Central memory CD8-positive, alpha-beta T cell (primary cell): ENCODE data around the gene DGAT2.

Experiments used
- ATAC-seq: fragments of 150-1000 bp; cut with Tn5 transposase; replicated peaks from 2 replicates; pipeline ENCODE4 v1.10.0; 2022; ENCODE audit warnings: mild to moderate bottlenecking, moderate FRiP score, moderate number of reproducible peaks; ENCODE audit not compliant: poor library complexity, severe bottlenecking; ENCODE audit errors: extremely low read depth
- DNase-seq, 2 donors: peaks; one replicate each; pipeline ENCODE4 v3.0.0; 2021; ENCODE audit warnings: low spot score in 2 of 2
- H3K27ac Mint-ChIP-seq: one replicate; pipeline ENCODE4 v1.8.0; 2022; ENCODE audit warnings: low read depth, mild to moderate bottlenecking, moderate library complexity, mixed read lengths
- H3K27me3 Mint-ChIP-seq: one replicate; pipeline ENCODE4 v1.8.0; 2022; ENCODE audit warnings: mixed read lengths
- H3K36me3 Mint-ChIP-seq: one replicate; pipeline ENCODE4 v1.8.0; 2022; ENCODE audit warnings: mild to moderate bottlenecking, moderate library complexity, mixed read lengths; ENCODE audit not compliant: insufficient read depth
- H3K4me1 Mint-ChIP-seq: one replicate; pipeline ENCODE4 v1.8.0; 2022; ENCODE audit warnings: mixed read lengths
- H3K4me3 Mint-ChIP-seq: one replicate; pipeline ENCODE4 v1.8.0; 2022; ENCODE audit warnings: mild to moderate bottlenecking, moderate library complexity, mixed read lengths
- H3K9me3 Mint-ChIP-seq: one replicate; pipeline ENCODE4 v1.8.0; 2022; ENCODE audit warnings: mixed read lengths

The DGAT2 gene

DNA sequence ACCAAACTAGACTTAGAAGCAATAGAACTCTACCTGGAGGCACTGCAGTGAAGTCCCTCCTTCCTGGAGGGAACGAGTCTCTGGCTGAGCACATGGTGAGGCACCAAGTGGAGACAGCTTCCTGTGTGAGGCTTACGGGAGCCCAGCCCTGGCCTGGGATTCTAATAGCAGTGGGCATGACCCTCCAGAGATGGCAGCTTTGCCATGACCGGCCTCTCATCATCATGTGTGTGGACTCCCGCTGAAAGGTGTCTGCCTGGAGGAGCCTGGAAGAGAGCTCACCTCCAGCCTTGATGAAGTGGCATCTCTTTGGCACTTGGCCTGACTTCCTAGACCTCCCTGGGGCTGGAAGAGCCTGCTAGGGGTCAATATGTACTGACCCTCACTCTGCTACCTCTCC is 8.0 kb downstream of the DGAT2 start:
- H3K4me3 Mint-ChIP-seq: no peak overlapping the region
- no peaks in the 10 kb centered on the region for H3K9me3 Mint-ChIP-seq
- peaks cover 16% of the 10 kb centered on the region for H3K4me1 Mint-ChIP-seq
- DNase-seq (no peak), ATAC-seq (no peak)
- no peaks in the 10 kb centered on the region for H3K36me3 Mint-ChIP-seq
- no peaks in the 10 kb centered on the region for H3K27me3 Mint-ChIP-seq
- no peak overlapping the region for H3K27ac Mint-ChIP-seq

DNA sequence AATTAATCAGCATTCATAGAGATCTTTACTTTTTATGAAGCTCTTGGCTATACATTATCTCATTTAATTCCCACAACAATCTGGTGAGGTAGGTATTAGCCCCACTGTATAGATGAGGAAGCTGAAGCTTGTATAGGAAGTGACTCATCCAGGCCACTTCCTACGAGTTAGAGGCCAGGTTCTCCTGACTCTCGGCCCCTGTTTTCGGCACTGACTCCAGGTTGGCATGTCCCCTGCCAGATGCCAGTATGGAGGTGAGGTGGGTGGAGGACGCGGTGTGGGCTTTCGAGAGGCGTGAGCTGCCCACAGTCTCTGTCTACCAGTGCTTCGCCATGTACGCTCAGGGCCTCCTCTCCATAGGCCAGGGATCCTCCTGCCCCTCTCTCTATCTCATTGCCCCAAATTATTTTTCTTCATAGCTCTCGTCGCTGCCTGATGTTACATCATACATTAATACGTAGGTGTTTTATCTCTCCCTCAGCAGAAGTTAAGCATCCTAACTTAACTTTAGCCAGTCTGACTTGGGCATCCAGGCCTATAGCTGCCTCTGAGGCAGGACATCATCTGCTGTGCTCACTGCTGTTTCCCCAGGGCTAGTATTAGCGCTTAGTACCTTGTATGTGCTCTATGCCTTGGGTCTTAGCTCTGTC is 9.0 kb downstream of the DGAT2 start:
- DNase-seq: no peak

DNA sequence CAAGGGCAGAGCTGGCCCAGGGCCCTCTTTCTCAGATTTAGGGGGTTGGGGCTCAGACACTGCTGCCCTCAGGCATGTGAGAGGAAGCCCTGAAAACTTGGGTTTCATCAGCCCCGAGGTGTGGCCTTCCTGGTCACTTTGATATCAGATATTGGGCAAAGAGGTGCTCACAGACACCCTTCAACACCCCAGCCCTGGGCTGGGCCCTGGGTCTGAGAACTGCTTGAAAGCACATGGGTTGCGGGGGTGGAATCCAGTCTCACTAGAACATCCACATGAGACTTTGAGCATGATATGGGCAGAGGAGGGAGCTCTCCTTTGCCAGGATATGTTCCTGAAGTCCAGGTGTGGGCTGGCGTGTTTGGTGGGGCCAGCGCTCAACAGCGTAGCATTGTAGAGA is 10.4 kb downstream of the DGAT2 start:
- DNase-seq (no peak), ATAC-seq (no peak)
- no peaks in the 10 kb centered on the region for H3K36me3 Mint-ChIP-seq
- H3K9me3 Mint-ChIP-seq: no peaks in the 10 kb centered on the region
- H3K27ac Mint-ChIP-seq: no peak overlapping the region
- H3K4me1 Mint-ChIP-seq: peaks cover 16% of the 10 kb centered on the region
- no peak overlapping the region for H3K4me3 Mint-ChIP-seq
- no peaks in the 10 kb centered on the region for H3K27me3 Mint-ChIP-seq

More for the DNA sequence above, 9.0 kb downstream of the DGAT2 start:
- H3K4me3 Mint-ChIP-seq: no peak overlapping the region
- H3K27me3 Mint-ChIP-seq: no peaks in the 10 kb centered on the region
- peaks cover 16% of the 10 kb centered on the region for H3K4me1 Mint-ChIP-seq
- H3K27ac Mint-ChIP-seq: no peak overlapping the region
- H3K36me3 Mint-ChIP-seq: no peaks in the 10 kb centered on the region
- ATAC-seq: peak; percentile 56
- no peaks in the 10 kb centered on the region for H3K9me3 Mint-ChIP-seq

DNA sequence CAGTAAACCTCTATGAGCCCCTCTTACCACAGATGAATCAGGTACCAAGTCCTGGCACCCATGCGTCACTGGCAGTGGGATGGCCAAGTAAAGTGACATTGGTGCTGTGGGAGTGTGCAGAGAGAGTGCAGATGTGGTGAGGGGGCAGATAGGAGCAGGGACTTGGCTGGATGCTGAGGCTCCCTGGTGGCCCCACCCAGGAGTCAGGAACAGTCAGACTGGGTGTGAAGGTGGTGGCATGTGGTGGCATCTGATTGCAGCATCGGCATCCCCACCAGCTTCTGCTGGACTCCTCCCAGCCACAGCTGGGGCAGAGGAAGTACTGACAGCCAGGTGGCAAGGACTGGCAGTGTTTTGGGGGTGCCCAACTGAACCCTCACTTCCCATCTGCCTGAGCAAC is 11.4 kb downstream of the DGAT2 start:
- ATAC-seq: no peak
- peaks cover 16% of the 10 kb centered on the region for H3K4me1 Mint-ChIP-seq
- no peak overlapping the region for H3K4me3 Mint-ChIP-seq
- H3K27ac Mint-ChIP-seq: no peak overlapping the region
- H3K9me3 Mint-ChIP-seq: no peaks in the 10 kb centered on the region
- H3K27me3 Mint-ChIP-seq: no peaks in the 10 kb centered on the region
- no peaks in the 10 kb centered on the region for H3K36me3 Mint-ChIP-seq
- no peak for DNase-seq

DNA sequence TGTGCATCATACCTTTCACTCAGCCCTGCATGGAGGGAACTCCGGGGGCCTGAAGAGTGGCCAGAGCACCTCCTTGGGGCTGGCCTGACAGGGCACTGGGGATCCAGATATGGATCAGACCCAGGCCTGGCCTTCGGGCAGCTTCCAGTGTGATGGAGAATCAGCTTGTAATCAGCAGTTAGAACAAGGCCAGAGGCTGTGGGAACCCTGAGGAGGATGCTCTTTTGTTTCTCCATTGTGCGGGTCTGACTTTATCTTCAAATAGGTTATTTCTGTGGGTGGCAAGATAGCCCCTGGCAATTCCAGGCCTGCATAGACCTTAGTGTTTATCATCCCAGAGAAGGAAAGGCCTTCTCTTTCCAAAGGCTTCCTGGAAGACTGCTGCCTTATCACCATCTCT is 12.3 kb downstream of the DGAT2 start:
- Mint-ChIP-seq H3K27me3 (no peaks in the 10 kb centered on the region), H3K4me1 (peaks cover 16% of the 10 kb centered on the region), H3K4me3 (no peak overlapping the region), H3K36me3 (no peaks in the 10 kb centered on the region), H3K27ac (no peak overlapping the region), H3K9me3 (no peaks in the 10 kb centered on the region)
- DNase-seq: no peak
- no peak for ATAC-seq

DNA sequence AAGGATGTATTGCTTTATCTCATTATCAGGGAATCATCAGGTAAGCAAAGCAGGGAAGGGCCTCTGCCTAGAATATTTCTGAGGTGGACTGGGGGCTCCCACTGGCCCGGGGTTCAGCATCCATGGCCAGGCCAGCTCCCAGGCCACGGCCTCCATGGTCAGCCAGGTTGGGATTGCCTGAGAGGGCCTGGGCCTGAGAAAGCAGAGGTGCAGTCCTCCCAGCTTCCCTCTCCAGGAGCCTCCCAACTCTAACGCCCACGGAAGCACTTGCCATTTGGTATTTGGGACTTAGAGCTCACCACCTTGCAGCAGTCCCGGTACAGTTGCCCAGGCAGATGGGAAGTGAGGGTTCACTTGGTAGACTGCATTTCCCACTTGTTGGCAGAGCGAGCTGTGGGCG is 12.7 kb downstream of the DGAT2 start:
- no peak overlapping the region for H3K27ac Mint-ChIP-seq
- DNase-seq: no peak
- H3K9me3 Mint-ChIP-seq: no peaks in the 10 kb centered on the region
- no peaks in the 10 kb centered on the region for H3K27me3 Mint-ChIP-seq
- peaks cover 16% of the 10 kb centered on the region for H3K4me1 Mint-ChIP-seq
- no peak for ATAC-seq
- H3K4me3 Mint-ChIP-seq: no peak overlapping the region
- no peaks in the 10 kb centered on the region for H3K36me3 Mint-ChIP-seq

DNA sequence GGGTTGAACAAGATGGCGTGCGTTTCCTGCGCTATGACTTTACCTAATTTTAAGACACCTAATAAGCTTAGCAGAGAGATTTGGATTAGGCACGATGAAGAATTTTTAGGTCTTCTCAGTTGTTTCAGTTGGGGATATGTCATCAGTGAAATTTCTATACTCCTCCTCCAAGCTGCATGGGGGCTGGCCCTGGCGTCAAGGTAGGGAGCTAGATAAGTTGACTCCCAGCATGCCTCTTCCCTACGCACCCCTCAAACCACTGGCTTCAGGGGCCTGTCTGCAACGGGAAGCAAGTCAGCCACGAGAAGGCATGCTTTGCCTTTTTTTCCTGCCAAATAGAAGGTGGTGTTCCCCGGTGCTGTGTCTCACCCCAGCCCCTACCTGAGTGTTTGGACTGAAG is 13.3 kb downstream of the DGAT2 start:
- Mint-ChIP-seq H3K4me1 (peaks cover 15% of the 10 kb centered on the region), H3K9me3 (no peaks in the 10 kb centered on the region), H3K27ac (no peak overlapping the region), H3K36me3 (no peaks in the 10 kb centered on the region), H3K4me3 (no peak overlapping the region), H3K27me3 (no peaks in the 10 kb centered on the region)
- ATAC-seq: no peak
- no peak for DNase-seq

DNA sequence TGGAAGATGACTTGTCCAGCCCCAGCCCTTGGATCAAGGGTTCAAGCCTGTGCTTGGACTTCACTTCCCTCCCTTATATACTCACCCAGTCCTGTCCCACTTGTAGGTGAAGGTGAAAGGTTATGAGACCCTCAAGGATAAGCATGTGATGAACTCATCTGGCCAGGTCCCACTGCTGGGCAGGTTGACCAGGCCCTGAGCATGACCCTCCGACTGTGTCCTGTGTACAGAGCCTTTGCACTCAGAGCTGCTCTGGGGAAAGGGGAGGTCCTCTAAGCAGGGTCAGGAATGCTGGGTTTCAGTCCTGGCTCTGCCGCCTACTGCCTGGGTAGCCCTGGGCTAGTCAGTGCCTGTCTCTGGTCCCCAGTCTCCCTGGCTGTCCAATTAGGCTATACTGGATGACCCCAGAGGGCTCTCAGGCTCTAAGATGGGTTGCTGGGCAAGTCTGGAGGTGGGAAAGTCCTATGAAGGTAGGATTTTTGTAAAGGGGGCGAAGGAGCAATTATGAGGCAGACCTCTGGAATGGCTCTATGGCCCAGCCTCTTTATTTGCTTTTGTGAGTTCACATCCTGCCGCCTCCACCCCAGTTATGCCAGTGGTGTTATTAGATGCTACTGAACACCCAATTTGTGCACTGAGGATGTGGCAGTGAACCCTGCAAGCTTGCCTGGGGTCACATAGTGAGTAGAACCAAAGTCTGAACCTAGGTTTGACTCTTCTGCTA is 14.1 kb downstream of the DGAT2 start:
- Mint-ChIP-seq H3K9me3 (no peaks in the 10 kb centered on the region), H3K27ac (no peak overlapping the region), H3K4me1 (peaks cover 6% of the 10 kb centered on the region), H3K36me3 (no peaks in the 10 kb centered on the region), H3K4me3 (no peak overlapping the region), H3K27me3 (no peaks in the 10 kb centered on the region)
- DNase-seq: no peak
- ATAC-seq: no peak

DNA sequence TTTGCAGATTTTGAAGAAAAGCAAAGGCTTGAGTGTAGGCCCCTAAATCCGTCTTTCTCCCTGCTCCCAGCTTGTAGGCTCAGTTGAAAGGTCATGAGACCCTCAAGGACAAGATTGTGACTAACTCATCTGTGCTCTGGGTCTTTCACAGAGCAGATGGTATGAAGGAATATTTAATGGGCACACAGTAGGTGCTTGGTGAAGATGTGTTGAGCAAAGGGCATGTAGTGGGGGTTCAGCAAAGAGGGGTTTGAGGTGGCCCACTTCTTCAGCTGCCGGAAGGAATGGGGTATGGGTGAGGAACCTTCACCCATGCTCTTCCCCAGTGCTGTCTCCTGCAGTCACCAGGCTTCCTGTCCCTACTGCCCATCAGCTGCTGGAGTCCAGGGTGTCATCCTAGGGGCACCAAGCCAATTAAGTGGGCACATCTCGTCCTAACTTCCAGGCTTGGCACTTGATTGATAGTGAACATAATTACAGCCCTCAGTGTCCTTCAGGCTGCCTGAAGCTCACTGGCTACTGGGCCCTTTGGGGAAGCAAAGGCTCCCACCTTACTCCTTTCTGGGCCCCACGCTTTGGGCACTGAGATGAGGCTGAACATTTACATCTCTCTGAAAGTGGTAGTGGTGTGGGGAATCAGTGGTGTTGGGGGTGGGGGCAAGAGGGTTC is 15.0 kb downstream of the DGAT2 start:
- ATAC-seq (no peak), DNase-seq (no peak)
- H3K27ac Mint-ChIP-seq: no peak overlapping the region
- no peaks in the 10 kb centered on the region for H3K9me3 Mint-ChIP-seq
- H3K4me1 Mint-ChIP-seq: no peaks in the 10 kb centered on the region
- no peak overlapping the region for H3K4me3 Mint-ChIP-seq
- no peaks in the 10 kb centered on the region for H3K36me3 Mint-ChIP-seq
- H3K27me3 Mint-ChIP-seq: no peaks in the 10 kb centered on the region

DNA sequence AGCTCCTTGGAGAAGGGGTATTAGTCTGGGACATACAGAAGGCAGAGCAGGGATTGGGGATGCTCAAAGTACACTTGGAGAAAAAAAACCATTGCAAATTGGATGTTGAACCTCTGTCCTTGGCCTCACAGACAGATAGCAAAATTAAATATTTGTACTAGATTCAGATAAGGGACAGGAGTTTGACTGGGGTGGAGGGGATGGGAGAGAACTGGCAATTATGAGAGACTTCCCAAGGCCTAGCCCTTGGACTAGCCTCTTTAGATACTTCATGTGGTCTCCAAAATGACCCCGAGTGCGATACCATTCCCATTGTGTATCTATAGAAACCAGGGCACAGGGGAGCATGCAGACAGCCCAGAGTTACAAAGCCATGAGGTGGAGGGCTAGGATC is 15.5 kb downstream of the DGAT2 start:
- H3K4me1 Mint-ChIP-seq: no peaks in the 10 kb centered on the region
- no peaks in the 10 kb centered on the region for H3K36me3 Mint-ChIP-seq
- no peaks in the 10 kb centered on the region for H3K27me3 Mint-ChIP-seq
- no peak overlapping the region for H3K27ac Mint-ChIP-seq
- no peak for ATAC-seq
- no peak overlapping the region for H3K4me3 Mint-ChIP-seq
- DNase-seq: no peak
- no peaks in the 10 kb centered on the region for H3K9me3 Mint-ChIP-seq

DNA sequence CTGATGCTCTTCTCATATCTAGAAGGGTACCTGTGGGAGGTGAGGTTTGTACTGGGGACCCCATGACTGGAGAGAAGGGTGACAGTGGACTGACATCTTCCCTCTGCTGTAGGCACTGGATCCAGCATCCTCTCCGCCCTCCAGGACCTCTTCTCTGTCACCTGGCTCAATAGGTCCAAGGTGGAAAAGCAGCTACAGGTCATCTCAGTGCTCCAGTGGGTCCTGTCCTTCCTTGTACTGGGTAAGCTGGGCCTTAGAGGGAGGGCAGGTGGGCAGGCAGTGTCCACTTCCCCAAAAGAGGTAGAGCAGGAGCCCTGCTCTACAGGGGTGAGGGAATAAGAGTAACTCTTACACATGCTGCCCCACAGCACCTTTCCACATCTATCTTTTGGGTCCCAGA is 15.9 kb downstream of the DGAT2 start:
- Mint-ChIP-seq H3K4me3 (no peak overlapping the region), H3K27me3 (no peaks in the 10 kb centered on the region), H3K4me1 (no peaks in the 10 kb centered on the region), H3K36me3 (no peaks in the 10 kb centered on the region), H3K9me3 (no peaks in the 10 kb centered on the region), H3K27ac (no peak overlapping the region)
- ATAC-seq (no peak), DNase-seq (no peak)

DNA sequence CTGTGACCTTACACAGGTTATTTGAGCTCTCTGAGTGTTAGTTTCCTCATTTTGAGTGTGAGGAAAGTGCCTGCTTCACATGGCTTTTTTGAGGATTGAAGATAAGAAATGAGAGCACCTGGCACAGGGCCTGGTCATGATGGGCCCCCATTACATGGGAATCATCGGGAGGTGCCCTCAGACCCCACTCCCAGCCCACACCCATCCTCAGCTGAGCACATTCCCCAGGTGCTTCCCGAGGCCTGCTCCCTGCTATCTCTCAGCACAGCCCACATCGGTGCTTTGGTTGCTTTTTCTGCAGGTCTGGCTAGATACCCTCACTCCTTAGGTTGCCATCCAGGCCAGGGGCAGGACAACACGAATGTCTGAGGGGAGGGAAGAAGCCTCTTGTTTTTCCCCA is 16.6 kb downstream of the DGAT2 start:
- no peaks in the 10 kb centered on the region for H3K4me1 Mint-ChIP-seq
- H3K27me3 Mint-ChIP-seq: no peaks in the 10 kb centered on the region
- H3K36me3 Mint-ChIP-seq: no peaks in the 10 kb centered on the region
- ATAC-seq: no peak
- DNase-seq: no peak
- no peak overlapping the region for H3K27ac Mint-ChIP-seq
- H3K9me3 Mint-ChIP-seq: no peaks in the 10 kb centered on the region
- no peak overlapping the region for H3K4me3 Mint-ChIP-seq

DNA sequence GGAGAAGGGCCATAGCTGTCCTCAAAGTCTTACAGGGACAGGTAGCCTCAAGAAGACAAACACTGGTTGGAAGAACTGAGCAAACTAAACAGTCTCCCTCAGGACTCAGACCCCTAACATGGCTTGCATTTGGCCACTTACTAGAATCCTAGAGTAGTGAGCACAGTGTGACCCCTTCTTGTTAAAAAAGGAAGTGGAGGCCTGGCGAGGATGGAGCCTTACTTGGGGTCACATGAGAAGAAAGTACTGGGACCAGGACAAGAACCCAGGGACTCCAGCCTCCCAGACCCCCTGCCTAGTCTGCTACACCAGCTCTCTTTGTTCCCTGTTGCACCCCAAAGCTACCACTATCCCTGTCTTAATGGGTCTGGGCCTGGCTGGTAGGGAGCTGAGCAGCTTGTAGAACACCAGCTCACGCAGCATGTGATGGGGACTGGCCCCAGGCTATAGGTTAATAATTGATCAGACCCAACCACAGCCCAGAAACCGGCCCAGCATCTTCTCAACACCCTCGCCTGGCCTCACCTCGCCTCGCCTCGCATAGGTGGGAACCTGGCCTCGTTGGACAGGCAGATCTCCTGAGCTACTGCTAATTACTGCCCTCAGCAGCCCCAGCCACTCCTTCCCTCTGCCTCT is 17.6 kb downstream of the DGAT2 start:
- no peaks in the 10 kb centered on the region for H3K4me1 Mint-ChIP-seq
- no peaks in the 10 kb centered on the region for H3K36me3 Mint-ChIP-seq
- H3K27me3 Mint-ChIP-seq: no peaks in the 10 kb centered on the region
- ATAC-seq: no peak
- H3K4me3 Mint-ChIP-seq: no peak overlapping the region
- H3K9me3 Mint-ChIP-seq: no peaks in the 10 kb centered on the region
- no peak overlapping the region for H3K27ac Mint-ChIP-seq
- DNase-seq: no peak
